ENCODE data around the gene PRXL2C. TPM values are rescaled to one million over a fixed set of nuclear protein-coding genes. Genes with fewer than 3 reads are reported as not detected.

The PRXL2C gene, protein sequence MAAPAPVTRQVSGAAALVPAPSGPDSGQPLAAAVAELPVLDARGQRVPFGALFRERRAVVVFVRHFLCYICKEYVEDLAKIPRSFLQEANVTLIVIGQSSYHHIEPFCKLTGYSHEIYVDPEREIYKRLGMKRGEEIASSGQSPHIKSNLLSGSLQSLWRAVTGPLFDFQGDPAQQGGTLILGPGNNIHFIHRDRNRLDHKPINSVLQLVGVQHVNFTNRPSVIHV
- total RNA-seq, result 19.9 and 24.6 TPM in 2 replicates

DNA sequence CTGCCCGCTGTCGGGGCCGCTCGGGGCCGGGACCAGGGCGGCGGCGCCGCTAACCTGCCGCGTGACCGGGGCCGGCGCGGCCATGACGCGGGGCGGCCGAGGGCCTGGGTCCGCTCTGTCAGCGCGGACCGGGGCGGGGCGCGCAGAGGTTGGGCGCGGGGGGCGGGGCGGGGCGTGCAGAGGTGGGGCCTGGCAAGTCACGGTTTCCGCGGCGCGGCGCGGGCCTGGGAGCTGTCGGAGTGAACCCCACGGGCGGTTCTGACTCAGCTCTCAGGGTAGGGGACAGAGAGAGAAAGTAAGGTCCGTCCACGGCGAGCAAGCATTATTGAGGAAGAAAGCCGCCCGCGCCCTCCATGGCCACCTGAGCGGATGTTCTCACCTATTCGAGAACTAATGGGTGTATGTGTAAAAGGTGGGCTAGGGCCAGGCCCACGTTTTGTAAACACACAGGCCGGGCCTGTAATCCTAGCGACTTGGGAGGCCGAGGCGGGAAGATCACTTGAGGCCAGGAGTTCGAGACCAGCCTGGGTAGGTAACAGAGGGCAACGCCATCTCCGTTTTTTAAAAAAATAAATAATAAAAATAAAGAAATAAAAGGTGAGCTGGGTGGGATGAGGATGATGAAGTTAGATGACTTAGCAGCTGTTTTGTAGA lies at the start of gene PRXL2C:
TSS of gene PRXL2C (minus strand) at position 120 of the 654 bp plus-strand sequence. CDS start at position 84, 36 bp downstream.

DNA sequence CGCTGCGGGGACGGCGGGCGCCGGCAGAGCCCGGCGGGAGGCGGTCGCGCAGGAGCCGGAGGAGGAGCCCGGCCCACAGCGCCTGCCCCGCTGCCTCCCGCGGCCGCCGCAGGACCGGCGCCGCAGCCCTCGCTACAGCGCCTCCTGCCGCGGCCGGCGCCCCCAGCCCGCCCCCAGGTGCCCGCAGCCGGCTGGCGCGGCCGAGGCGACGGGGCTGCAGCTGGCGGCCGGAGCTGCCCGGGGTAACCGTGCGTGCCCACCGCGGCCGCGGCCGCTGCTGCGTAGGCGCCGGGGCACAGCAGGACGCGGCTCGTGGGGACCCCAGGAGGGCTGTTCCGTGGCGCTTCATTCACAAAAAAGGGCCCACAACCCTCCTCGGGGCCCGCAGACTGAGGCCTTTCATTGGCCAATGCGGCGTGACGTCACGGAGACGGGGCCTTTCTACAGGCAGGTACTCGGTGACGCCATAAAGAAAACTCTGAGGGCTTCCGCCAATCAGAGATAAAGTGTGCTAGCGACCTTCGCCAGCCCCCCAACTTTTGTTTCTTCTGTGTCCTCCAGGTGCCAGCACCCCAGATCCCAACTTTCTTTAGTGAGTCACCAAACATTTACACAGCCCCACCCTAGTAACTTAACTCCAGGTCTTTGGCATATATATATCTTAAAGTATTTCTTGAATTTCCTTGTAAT lies 35.5 kb downstream of the PRXL2C start, which contains the start of gene CDC14B:
TSS of gene CDC14B (minus strand) at position 353 of the 690 bp plus-strand sequence. CDS start 465 bp downstream, outside the sequence.

Other genes starting within 250 kb of the PRXL2C start
- gene ZNF367, start 236.9 kb downstream of the PRXL2C start, total RNA-seq, result 4.6 and 6.8 TPM in 2 replicates
- 5.7 and 6.9 TPM in 2 replicates for gene HABP4, start 205.1 kb downstream of the PRXL2C start, total RNA-seq
- gene CDC14B, start 35.5 kb downstream of the PRXL2C start, total RNA-seq, result 5.3 and 5.9 TPM in 2 replicates
- 11.8 and 12.1 TPM in 2 replicates for gene ZNF510, start 122.8 kb upstream of the PRXL2C start, total RNA-seq
- 5.7 and 5.9 TPM in 2 replicates for gene ZNF782, start 199.2 kb upstream of the PRXL2C start, total RNA-seq

Data from vein endothelial cell (primary cell).